HUES6 (cell line): ENCODE measurements around the gene AFAP1L1.
"Not testable (repeated sequence)": the region's sequence is repeated elsewhere in the genome, so short reads cannot be mapped to it uniquely, and the experiment has no call there.

ENCODE experiments used
- H3K27ac ChIP-seq: 2 replicates; pipeline ENCODE4 v1.7.0; 2013; ENCODE audit warnings: low read depth, mild to moderate bottlenecking, low read length, inconsistent platforms
- H3K27me3 ChIP-seq: 2 replicates; pipeline ENCODE4 v1.6.1; 2013; ENCODE audit warnings: low read length; ENCODE audit not compliant: control insufficient read depth, insufficient read depth
- H3K36me3 ChIP-seq: 2 replicates; pipeline ENCODE4 v1.6.1; 2013; ENCODE audit warnings: low read length; ENCODE audit not compliant: control insufficient read depth, insufficient read depth
- H3K4me1 ChIP-seq: 2 replicates; pipeline ENCODE4 v1.6.1; 2013; ENCODE audit warnings: low read length; ENCODE audit not compliant: control insufficient read depth, insufficient read depth
- H3K4me3 ChIP-seq: 2 replicates; pipeline ENCODE4 v1.5.1; 2013; ENCODE audit warnings: low read depth, low read length
- H3K9ac ChIP-seq: one replicate; pipeline ENCODE4 v1.6.1; 2013; ENCODE audit warnings: mild to moderate bottlenecking, low read length
- H3K9me3 ChIP-seq: 2 replicates; pipeline ENCODE4 v1.6.1; 2013; ENCODE audit warnings: low read depth, low read length; ENCODE audit not compliant: control insufficient read depth, insufficient read depth

The AFAP1L1 gene

DNA sequence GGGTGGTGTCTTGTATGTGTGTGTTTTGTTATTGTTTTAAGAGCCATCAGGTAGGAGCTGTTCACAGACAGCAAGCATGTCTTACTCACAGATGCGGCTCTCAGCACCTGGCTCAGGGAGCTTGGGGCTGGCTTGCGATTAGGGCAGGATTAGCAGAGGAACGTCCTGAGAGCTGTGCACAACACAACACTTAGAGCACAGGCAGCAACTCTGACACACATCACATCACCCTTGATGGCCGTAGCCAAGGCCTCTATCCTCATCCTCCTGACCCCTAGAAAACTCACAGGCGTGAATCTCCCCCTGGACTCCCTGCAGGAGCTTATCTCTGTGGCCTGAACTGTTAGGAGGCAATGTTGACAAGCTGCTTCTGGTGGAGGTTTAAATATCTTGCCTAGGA, 114.5 kb downstream of the AFAP1L1 start:
- Histone ChIP-seq H3K27ac (peak overlapping the region; percentile 12; the same call in 1 of the 2 replicates), H3K36me3 (no peaks in the 10 kb centered on the region), H3K27me3 (no peaks in the 10 kb centered on the region), H3K9ac (no peak overlapping the region), H3K4me3 (no peak overlapping the region), H3K9me3 (peaks cover 11% of the 10 kb centered on the region; the same call in 1 of the 2 replicates), H3K4me1 (peaks cover 10% of the 10 kb centered on the region; the same call in 1 of the 2 replicates)

DNA sequence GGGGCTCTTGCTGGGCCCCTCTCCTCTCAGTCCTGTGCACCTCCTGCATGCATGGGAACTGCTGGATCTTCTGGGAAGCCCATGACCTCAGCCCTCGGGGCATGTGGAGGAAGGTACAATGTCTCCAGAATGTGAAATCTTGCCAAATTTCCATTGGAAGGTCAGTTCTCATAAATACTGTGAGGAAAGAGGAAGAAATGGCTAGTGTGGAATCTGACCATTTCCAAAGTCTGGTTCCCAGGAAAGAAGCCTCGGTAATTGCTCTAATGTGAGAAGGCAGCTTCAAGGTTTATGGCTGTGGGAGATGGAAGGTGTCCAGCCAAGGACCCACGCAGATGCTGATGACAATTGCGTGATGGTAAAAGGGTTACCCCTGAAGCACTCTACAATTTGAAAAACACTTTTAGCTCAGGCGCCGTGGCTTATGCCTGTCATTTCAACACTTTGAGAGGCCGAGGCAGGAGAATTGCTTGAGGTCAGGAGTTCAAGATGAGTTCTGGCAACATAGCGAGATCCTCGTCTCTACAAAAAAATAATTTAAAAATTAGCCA, 115.5 kb downstream of the AFAP1L1 start:
- peaks cover 11% of the 10 kb centered on the region; the same call in 1 of the 2 replicates for H3K9me3 ChIP-seq
- no peak overlapping the region for H3K27ac ChIP-seq
- no peaks in the 10 kb centered on the region for H3K27me3 ChIP-seq
- no peak overlapping the region for H3K4me3 ChIP-seq
- peaks cover 9% of the 10 kb centered on the region; the same call in 1 of the 2 replicates for H3K4me1 ChIP-seq
- no peaks in the 10 kb centered on the region for H3K36me3 ChIP-seq
- no peak overlapping the region for H3K9ac ChIP-seq

DNA sequence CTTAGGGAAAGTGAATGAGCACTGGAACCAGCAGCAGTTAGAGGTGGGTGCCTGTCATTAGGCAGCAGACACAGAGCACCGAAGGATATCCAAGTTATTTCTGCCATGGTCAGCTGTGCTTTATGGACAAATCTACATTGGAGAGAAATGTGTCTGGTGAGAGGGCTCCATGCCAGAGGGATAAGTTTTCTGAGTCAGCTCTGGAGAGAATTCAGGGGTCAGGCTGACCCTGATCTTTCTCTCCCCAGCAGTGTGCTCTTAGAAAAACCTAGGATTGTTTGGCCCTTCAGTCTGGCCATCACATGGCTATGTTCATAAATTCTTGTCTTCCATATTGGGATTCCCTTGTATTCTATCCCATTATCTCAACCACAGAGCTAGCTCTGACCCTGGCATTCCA, 116.3 kb downstream of the AFAP1L1 start:
- Histone ChIP-seq H3K36me3 (no peaks in the 10 kb centered on the region), H3K4me1 (peaks cover 9% of the 10 kb centered on the region; the same call in 1 of the 2 replicates), H3K27ac (no peak overlapping the region), H3K4me3 (no peak overlapping the region), H3K9me3 (peaks cover 11% of the 10 kb centered on the region; the same call in 1 of the 2 replicates), H3K27me3 (no peaks in the 10 kb centered on the region), H3K9ac (no peak overlapping the region)

DNA sequence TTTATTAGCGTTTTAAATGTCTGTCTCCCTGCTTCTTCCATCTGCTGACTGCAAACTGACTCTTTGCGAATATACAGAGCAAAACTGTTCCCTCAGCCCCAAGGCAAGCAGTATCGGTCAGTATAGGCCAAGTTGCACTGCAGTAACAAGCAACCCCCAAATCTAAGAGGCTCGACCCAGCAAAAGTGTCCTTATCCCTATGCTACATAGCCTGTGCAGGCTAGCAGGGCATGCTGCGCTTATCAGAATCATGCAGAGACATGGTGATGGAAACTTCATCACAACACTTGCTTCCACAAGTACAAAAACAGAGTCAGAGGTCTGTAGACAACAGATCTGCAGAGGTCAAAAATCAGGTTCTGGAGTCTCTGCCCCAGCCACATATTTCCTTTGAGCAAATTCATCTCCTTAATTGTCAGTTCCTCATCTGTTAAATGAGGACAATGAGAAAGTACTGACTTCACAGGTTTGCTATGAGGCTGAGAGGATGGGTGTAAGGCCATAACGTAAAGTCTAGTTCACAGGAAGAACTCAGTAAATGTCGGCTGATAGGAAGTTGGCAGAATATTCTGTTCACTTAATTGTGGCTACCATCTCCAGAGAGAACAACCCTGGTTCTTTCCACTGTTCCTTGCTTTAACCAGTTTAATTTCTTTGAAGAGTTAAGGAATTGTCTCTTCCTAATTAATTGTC, 117.0 kb downstream of the AFAP1L1 start:
- Histone ChIP-seq H3K9ac (no peak overlapping the region), H3K27me3 (no peaks in the 10 kb centered on the region), H3K27ac (no peak overlapping the region), H3K36me3 (no peaks in the 10 kb centered on the region), H3K4me1 (peaks cover 9% of the 10 kb centered on the region; the same call in 1 of the 2 replicates), H3K4me3 (no peak overlapping the region), H3K9me3 (peaks cover 11% of the 10 kb centered on the region; the same call in 1 of the 2 replicates)

DNA sequence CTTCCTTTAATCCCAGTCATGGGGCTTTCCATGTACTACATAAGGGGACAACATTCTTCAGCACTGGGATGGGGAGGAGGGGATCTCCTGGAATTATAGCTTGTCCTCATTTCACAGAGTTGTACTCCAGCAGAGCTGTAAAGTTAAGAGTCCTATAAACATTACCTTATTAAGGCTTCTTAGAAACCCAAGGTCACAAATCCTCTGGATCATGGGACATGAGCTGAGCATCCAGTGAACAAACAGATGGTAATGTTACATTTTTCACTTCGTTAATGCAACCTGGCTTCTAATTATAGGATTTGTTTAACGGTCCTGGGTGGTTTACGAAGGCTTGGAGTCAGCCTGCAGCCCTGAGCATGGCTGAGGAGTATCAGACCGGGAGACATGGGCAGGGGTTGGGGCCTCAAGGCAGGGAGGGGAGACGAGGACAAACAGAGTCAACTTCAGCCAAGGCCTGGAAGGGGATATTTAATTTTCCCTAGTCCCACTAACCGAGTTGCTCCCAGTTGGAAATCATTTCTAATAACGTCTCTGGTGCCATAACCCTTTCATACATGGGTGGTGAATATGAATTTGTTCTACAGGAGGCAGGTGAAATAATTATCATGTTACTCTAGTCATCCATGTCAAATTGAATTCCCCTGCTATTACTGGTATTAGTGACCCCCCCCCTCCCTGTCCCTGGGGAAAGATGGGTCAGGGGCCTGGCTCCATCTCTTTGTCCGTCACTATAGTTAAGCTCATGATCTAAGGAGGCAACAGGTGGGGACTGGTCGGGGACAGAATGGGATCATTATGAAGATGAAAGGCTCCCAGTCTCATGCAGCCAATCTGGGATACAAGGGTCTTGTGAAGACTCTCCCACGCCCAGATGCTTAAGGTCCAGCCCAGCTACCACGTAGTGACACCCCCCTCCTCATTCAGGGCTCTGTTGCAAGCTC, 118.2 kb downstream of the AFAP1L1 start:
- H3K9me3 ChIP-seq = peaks cover 11% of the 10 kb centered on the region; the same call in 1 of the 2 replicates

DNA sequence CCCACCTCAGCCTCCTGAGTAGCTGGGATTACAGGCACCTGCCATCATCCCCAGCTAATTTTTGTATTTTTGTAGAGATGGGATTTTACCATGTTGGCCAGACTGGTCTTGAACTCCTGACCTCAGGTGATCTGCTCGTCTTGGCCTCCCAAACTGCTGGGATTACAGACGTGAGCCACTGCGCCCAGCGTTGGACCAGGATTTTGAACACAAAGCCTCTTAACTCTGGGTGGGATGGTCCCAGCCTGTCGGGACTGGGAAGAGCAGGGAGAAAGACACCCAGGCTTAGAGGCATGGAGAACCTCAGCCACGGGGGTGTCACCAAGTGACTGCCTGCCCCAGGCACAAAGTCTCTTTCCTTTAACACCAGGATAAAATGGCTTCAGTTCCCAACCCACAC, 119.4 kb downstream of the AFAP1L1 start:
- H3K4me1 ChIP-seq, H3K27ac ChIP-seq, H3K27me3 ChIP-seq, H3K4me3 ChIP-seq, H3K9ac ChIP-seq, H3K36me3 ChIP-seq: not testable (repeated sequence)
- peaks cover 11% of the 10 kb centered on the region; the same call in 1 of the 2 replicates for H3K9me3 ChIP-seq

More for the DNA sequence above, 118.2 kb downstream of the AFAP1L1 start:
- Histone ChIP-seq H3K36me3 (no peaks in the 10 kb centered on the region), H3K27ac (no peak overlapping the region), H3K4me3 (no peak overlapping the region), H3K27me3 (no peaks in the 10 kb centered on the region), H3K9ac (no peak overlapping the region), H3K4me1 (peaks cover 9% of the 10 kb centered on the region; the same call in 1 of the 2 replicates)
